B cell (primary cell): ENCODE data around the gene TATDN2. TPM values are rescaled to one million over a fixed set of nuclear protein-coding genes. Genes with fewer than 3 reads are reported as not detected.

Source experiments
- ATAC-seq: fragments of 200-7000 bp; cut with Tn5 transposase; one replicate; pipeline ENCODE4 v1.10.0; 2021; ENCODE audit warnings: low read depth, mild to moderate bottlenecking, moderate number of reproducible peaks, moderate library complexity
- CTCF ChIA-PET: fragments of 350-600 bp; sonication (Branson Sonifier 250); formaldehyde crosslinking; loops from one replicate; lab custom pipeline; 2021; ENCODE audit warnings: antibody characterized with exemption, inconsistent platforms; lab: Charles Lee
- POLR2A ChIA-PET: fragments of 350-600 bp; sonication (Branson Sonifier 250); formaldehyde crosslinking; loops from one replicate; lab custom pipeline; 2021; ENCODE audit warnings: antibody characterized with exemption; lab: Charles Lee
- DNase-seq: peaks from one replicate; pipeline ENCODE4 v3.0.0; 2013
- H2AFZ ChIP-seq: 2 replicates; pipeline ENCODE4 v1.6.1; 2012; ENCODE audit warnings: mild to moderate bottlenecking, low read depth, low read length; ENCODE audit not compliant: insufficient read depth, poor library complexity, severe bottlenecking
- H3K27ac ChIP-seq, 2 donors: 1 replicate in 1 of 2; 2 replicates in 1 of 2; pipeline ENCODE4 v1.5.1; 2012 to 2013; ENCODE audit warnings: low read length in 2 of 2, mild to moderate bottlenecking in 2 of 2, moderate library complexity in 1 of 2
- H3K27me3 ChIP-seq, 4 experiments: fragments of 200-600 bp in 1 of 4; sonication (generic) in 1 of 4; replicated peaks in 1 of 4; 1 replicate in 2 of 4; 2 replicates in 2 of 4; pipeline versions ENCODE4 v1.6.1 to v1.7.0; 2013 to 2016; ENCODE audit warnings: low read length in 3 of 4, mild to moderate bottlenecking in 2 of 4, mixed read lengths in 1 of 4, moderate library complexity in 1 of 4; ENCODE audit not compliant: insufficient read depth in 4 of 4, control insufficient read depth in 3 of 4; ENCODE audit errors: control extremely low read depth in 1 of 4
- H3K36me3 ChIP-seq, 2 experiments: replicated peaks in 1 of 2; 1 replicate in 1 of 2; 2 replicates in 1 of 2; pipeline versions ENCODE4 v1.6.1 to v1.7.1; 2013; ENCODE audit warnings: low read length in 1 of 2; ENCODE audit not compliant: insufficient read depth in 2 of 2, control insufficient read depth in 1 of 2; ENCODE audit errors: control extremely low read depth in 1 of 2, extremely low read depth in 1 of 2
- H3K4me1 ChIP-seq, 2 donors: fragments of 200-600 bp in 1 of 2; sonication (generic) in 1 of 2; 1 replicate in 1 of 2; 2 replicates in 1 of 2; pipeline versions ENCODE4 v1.5.1 to v1.6.1; 2013 to 2017; ENCODE audit warnings: low read length in 2 of 2; ENCODE audit not compliant: control insufficient read depth in 2 of 2, insufficient read depth in 2 of 2
- H3K4me2 ChIP-seq: replicated peaks from 2 replicates; pipeline ENCODE3; 2012; ENCODE audit warnings: mild to moderate bottlenecking, low read depth, low read length; ENCODE audit not compliant: poor library complexity, severe bottlenecking
- H3K4me3 ChIP-seq, 5 experiments: fragments of 200-600 bp in 1 of 5; sonication (generic) in 1 of 5; 1 replicate in 3 of 5; 2 replicates in 2 of 5; pipeline versions ENCODE4 v1.5.1 to v1.7.0; 2011 to 2016; ENCODE audit warnings: low read length in 4 of 5, mild to moderate bottlenecking in 4 of 5, low read depth in 2 of 5, control low read depth in 1 of 5, moderate library complexity in 1 of 5; ENCODE audit not compliant: insufficient read depth in 1 of 5; ENCODE audit errors: control extremely low read depth in 1 of 5, extremely low read depth in 1 of 5
- H3K79me2 ChIP-seq: fragments of 200-600 bp; sonication (generic); one replicate; pipeline ENCODE4 v1.6.0; 2016; ENCODE audit warnings: low read length; ENCODE audit not compliant: control insufficient read depth, insufficient read depth
- H3K9ac ChIP-seq: fragments of 200-600 bp; sonication (generic); 2 replicates; pipeline ENCODE4 v1.6.1; 2017; ENCODE audit warnings: mild to moderate bottlenecking, low read length, moderate library complexity
- H3K9me3 ChIP-seq, 3 donors: one replicate each; pipeline versions ENCODE4 v1.6.1 to v1.7.1; 2013; ENCODE audit warnings: low read length in 2 of 3; ENCODE audit not compliant: control insufficient read depth in 2 of 3, insufficient read depth in 1 of 3; ENCODE audit errors: control extremely low read depth in 1 of 3
- H4K20me1 ChIP-seq: 2 replicates; pipeline ENCODE4 v1.6.0; 2012; ENCODE audit warnings: mild to moderate bottlenecking, low read length; ENCODE audit not compliant: insufficient read depth, control insufficient read depth, poor library complexity, severe bottlenecking
- H3K27ac Mint-ChIP-seq: one replicate; pipeline ENCODE4 v1.8.0; 2021; ENCODE audit warnings: mixed read lengths
- H3K27me3 Mint-ChIP-seq: one replicate; pipeline ENCODE4 v1.8.0; 2021; ENCODE audit warnings: mixed read lengths
- H3K4me1 Mint-ChIP-seq: one replicate; pipeline ENCODE4 v1.8.0; 2021; ENCODE audit warnings: mixed read lengths
- H3K4me3 Mint-ChIP-seq: one replicate; pipeline ENCODE4 v1.8.0; 2021; ENCODE audit warnings: mixed read lengths
- H3K9me3 Mint-ChIP-seq: one replicate; pipeline ENCODE4 v1.8.0; 2022; ENCODE audit warnings: mixed read lengths; ENCODE audit not compliant: insufficient read depth
- CTCF ChIP-seq: fragments of 200-600 bp; IDR thresholded peaks from one replicate; pipeline ENCODE4 v1.8.0; 2022; ENCODE audit warnings: antibody characterized with exemption, mild to moderate bottlenecking
- EZH2 ChIP-seq: IDR thresholded peaks from 2 replicates; pipeline ENCODE4 v1.6.1; 2012; ENCODE audit warnings: borderline replicate concordance, low read depth, mild to moderate bottlenecking, moderate library complexity, low read length; ENCODE audit not compliant: insufficient read depth, poor library complexity, severe bottlenecking
- WGBS: methylation state at CpG from one replicate; pipeline ENCODE4 v1.1.5; 2013; ENCODE audit warnings: missing lambda C conversion rate; ENCODE audit not compliant: insufficient coverage; 5-methylcytosine and 5-hydroxymethylcytosine counted together
- intact Hi-C: fragments of 100-400 bp; cut with micrococcal nuclease; formaldehyde crosslinking; loops from one replicate; pipeline ENCODE4 v1.10.0; 2022
- polyA plus RNA-seq: library from polyadenylated mRNA; depleted of rRNA; stranded (reverse); fragments of >200 nt; gene quantifications from 2 replicates; pipeline ENCODE4 v1.2.3, GENCODE V29; 2012
- total RNA-seq, 2 donors: library from RNA; stranded (reverse); fragments of 120-200 nt in 1 of 2; gene quantifications; 1 replicate in 1 of 2; 2 replicates in 1 of 2; pipeline versions ENCODE4 v1.2.3 to v1.2.4, GENCODE V29; 2013 to 2022

TATDN2 gene
- total and polyA plus RNA-seq, 2 donors (not counting 1 experiment from before 2014, with no cell fraction given) = 24.7 to 62.9 TPM

- intact Hi-C loops = no loop called here
- no peak overlapping the region for H3K4me3 ChIP-seq
- no peak overlapping the region for H3K27ac ChIP-seq
- no peaks in the 10 kb centered on the region for H3K4me1 ChIP-seq
- no peaks in the 10 kb centered on the region for H3K27me3 ChIP-seq
- TF ChIP-seq CTCF (no peak), EZH2 (no peak)
- no CpG with 5 or more reads among the region's 2 CpGs for WGBS
- Mint-ChIP-seq H3K27me3 (no peaks in the 10 kb centered on the region), H3K4me3 (no peak overlapping the region), H3K27ac (no peak overlapping the region), H3K4me1 (peaks cover 2% of the 10 kb centered on the region), H3K9me3 (no peaks in the 10 kb centered on the region)
- no peaks in the 10 kb centered on the region for H3K79me2 ChIP-seq
- H4K20me1 ChIP-seq = peaks cover under 1% of the 10 kb centered on the region
- DNase-seq = no peak
- ChIA-PET POLR2A (no interaction called here), CTCF (no interaction called here)
- ATAC-seq = no peak
- H3K36me3 ChIP-seq = peaks cover 3 to 73% of the 10 kb centered on the region in 2 experiments
- H2AFZ ChIP-seq = no peak overlapping the region
- no peaks in the 10 kb centered on the region for H3K9me3 ChIP-seq
- no peak overlapping the region for H3K9ac ChIP-seq
- H3K4me2 ChIP-seq = no peak overlapping the region
Measured at GRCh38 chr3:10310578-10310977, 62.3 kb downstream of the TATDN2 start.

- H3K9me3 Mint-ChIP-seq = no peaks in the 10 kb centered on the region
- DNase-seq (no peak), ATAC-seq (no peak)
- Histone ChIP-seq H3K9me3 (no peaks in the 10 kb centered on the region), H3K36me3 (peaks cover 3 to 81% of the 10 kb centered on the region in 2 experiments), H3K4me2 (no peak overlapping the region), H4K20me1 (peaks cover 4% of the 10 kb centered on the region), H3K4me1 (no peaks in the 10 kb centered on the region), H3K27ac (no peak overlapping the region), H3K4me3 (no peak overlapping the region), H3K79me2 (peaks cover under 1% of the 10 kb centered on the region), H2AFZ (no peak overlapping the region), H3K9ac (no peak overlapping the region), H3K27me3 (no peaks in the 10 kb centered on the region)
- no peak overlapping the region for H3K27ac Mint-ChIP-seq
- peaks cover 2% of the 10 kb centered on the region for H3K4me1 Mint-ChIP-seq
- intact Hi-C loops = no loop called here
- TF ChIP-seq EZH2 (no peak), CTCF (no peak)
- no peaks in the 10 kb centered on the region for H3K27me3 Mint-ChIP-seq
- no peak overlapping the region for H3K4me3 Mint-ChIP-seq
- POLR2A ChIA-PET = no interaction called here
- WGBS = over 99% methylated on average over 13 of the region's 13 CpGs
- CTCF ChIA-PET = no interaction called here
Measured at GRCh38 chr3:10311710-10312109, 63.5 kb downstream of the TATDN2 start.
